A549 treated with CORT108297 at 1 μM for 4 hours (cell line): ENCODE data around the gene MAST4. TPM values are rescaled to one million over a fixed set of nuclear protein-coding genes. Genes with fewer than 3 reads are reported as not detected.

ENCODE experiments used
- total RNA-seq: library from RNA; stranded (reverse); fragments of 200-300 nt; extraction: Qiagen RNA extraction; gene quantifications from 5 replicates; pipeline ENCODE4 v1.2.3, GENCODE V29; 2022

The MAST4 gene
- total RNA-seq, result 1.1 to 1.6 TPM (median 1.2 TPM) in 5 replicates

DNA sequence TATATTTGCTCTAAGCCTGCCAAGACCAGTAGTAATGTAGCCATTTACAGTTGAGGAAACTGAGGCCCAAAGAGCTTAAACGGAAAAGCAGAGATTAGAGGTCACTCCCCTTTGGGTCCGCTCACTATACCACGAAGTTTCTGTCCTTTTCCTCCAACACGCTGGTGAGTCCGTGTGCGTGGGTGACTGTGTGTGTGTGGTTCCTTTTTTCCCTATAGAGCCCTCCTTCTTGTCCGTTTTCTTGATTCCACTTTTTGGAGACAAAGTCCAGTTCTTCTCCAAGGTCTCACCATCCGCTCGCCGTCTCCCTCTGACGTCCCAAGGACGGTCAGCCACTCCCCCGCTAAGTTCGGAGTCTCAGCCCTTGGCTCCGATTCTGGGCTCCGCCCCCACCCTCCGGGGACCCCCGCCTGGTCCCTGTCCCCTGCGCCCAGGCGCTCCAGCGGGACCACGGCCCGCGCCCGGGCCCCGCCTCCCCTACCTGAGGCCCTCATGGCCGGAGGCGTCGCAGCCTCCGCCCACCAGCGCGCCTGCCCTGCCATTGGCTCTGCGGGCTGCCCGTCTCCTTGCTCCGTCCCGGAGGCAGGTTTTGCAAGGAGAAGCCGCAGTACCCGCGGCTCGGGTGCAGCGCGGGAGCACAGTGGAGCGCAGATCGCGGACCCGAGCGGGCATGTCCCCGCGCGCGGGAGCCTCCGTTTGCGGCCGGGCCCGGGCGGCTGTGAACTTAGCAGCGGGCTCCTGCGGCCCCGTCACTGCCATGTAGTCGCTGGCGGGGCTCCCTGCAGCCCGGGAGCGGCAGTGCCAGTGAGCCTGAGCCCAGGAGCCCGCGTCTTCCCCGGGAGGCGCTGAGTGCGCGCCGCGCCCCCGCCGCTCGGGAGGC is at the start of gene MAST4:
Gene MAST4, plus strand, starts transcription at position 638 of the 880 bp plus-strand sequence. CDS start 263 bp downstream, outside the sequence.

DNA sequence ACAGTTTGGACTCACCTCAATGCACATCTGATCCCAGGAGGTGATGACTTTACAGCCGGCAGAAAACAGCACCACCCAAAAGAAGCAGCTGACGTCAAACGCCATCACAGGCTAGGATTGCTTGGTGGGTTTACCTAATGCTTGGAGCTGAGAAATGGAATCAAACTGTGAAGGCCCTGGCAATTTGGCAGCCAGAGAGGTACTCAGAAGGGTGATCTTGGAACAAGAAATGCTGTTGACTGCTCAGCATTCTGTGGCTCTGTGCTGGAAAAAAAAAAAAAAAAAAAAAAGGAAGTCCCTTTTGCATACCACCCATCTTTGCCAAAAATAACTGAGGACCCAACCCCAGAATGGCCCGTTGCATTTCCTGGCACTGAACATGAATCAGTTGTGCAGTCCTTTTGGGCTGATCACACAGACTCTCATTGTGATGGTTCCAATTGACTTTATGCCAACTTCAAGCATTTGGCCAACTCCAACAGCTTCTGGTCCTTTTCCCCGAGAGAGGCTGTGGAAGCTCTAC is 600.4 kb downstream of the MAST4 start, which contains the start of gene CD180:
Gene CD180, minus strand, starts transcription at position 263 of the 523 bp plus-strand sequence. Its CDS starts 158 bp downstream, at position 105.

